HG02970 (cell line): ENCODE results near the gene PSENEN.
"Not testable (repeated sequence)": the region's sequence is repeated elsewhere in the genome, so short reads cannot be mapped to it uniquely, and the experiment has no call there.

Source experiments
- ATAC-seq: cut with Tn5 transposase; IDR thresholded peaks from one replicate; pipeline ENCODE4 v1.9.1; 2021; ENCODE audit warnings: mild to moderate bottlenecking, moderate library complexity, moderate number of reproducible peaks; ENCODE audit not compliant: unreplicated experiment, low FRiP score

The PSENEN gene

DNA sequence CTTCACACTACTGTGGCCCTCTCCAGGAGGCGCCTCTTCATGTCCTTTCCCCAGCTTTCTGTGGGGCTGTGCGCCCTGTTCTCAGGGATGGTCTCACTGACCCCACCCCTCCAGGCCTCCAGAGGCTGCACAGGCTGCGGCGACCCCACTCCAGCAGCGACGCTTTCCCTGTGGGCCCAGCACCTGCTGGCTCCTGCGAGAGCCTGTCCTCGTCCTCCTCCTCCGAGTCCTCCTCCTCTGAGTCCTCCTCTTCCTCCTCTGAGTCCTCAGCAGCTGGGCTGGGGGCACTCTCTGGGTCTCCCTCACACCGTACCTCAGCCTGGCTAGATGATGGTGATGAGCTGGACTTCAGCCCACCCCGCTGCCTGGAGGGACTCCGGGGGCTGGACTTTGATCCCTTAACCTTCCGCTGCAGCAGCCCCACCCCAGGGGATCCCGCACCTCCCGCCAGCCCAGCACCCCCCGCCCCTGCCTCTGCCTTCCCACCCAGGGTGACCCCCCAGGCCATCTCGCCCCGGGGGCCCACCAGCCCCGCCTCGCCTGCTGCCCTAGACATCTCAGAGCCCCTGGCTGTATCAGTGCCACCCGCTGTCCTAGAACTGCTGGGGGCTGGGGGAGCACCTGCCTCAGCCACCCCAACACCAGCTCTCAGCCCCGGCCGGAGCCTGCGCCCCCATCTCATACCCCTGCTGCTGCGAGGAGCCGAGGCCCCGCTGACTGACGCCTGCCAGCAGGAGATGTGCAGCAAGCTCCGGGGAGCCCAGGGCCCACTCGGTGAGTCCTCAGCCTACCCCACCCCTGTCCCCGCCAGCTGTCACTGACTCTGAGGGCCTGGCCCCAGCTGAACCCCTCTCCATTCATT is 41.1 kb downstream of the PSENEN start:
- no peak for ATAC-seq

DNA sequence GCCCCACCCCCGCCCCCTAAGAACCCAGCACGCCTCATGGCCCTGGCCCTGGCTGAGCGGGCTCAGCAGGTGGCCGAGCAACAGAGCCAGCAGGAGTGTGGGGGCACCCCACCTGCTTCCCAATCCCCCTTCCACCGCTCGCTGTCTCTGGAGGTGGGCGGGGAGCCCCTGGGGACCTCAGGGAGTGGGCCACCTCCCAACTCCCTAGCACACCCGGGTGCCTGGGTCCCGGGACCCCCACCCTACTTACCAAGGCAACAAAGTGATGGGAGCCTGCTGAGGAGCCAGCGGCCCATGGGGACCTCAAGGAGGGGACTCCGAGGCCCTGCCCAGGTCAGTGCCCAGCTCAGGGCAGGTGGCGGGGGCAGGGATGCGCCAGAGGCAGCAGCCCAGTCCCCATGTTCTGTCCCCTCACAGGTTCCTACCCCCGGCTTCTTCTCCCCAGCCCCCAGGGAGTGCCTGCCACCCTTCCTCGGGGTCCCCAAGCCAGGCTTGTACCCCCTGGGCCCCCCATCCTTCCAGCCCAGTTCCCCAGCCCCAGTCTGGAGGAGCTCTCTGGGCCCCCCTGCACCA is 41.9 kb downstream of the PSENEN start:
- no peak for ATAC-seq

DNA sequence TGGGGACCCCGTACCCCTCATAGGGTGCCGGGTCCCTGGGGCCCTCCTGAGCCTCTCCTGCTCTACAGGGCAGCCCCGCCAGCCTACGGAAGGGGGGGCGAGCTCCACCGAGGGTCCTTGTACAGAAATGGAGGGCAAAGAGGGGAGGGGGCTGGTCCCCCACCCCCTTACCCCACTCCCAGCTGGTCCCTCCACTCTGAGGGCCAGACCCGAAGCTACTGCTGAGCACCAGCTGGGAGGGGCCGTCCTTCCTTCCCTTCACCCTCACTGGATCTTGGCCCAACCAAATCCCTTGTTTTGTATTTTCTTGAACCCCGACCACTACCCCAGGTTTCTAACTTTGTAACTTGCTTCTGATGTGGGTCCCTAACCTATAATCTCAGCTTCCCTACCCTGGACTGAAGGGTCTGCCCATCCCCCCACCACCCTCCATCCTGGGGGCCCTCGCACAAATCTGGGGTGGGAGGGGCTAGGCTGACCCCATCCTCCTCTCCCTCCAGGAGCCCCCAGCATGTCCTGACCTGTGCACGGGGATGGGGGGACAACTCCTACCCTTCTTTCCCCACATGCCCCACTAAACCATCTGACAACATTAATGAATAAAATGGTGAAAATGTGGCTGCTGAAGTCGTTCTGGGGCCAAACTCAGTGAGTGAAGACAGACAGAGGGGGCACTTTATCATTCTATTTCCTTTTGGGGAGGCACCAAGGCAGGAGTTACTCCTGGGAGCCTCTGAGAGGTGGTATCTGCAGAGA is 42.9 kb downstream of the PSENEN start:
- ATAC-seq: no peak

DNA sequence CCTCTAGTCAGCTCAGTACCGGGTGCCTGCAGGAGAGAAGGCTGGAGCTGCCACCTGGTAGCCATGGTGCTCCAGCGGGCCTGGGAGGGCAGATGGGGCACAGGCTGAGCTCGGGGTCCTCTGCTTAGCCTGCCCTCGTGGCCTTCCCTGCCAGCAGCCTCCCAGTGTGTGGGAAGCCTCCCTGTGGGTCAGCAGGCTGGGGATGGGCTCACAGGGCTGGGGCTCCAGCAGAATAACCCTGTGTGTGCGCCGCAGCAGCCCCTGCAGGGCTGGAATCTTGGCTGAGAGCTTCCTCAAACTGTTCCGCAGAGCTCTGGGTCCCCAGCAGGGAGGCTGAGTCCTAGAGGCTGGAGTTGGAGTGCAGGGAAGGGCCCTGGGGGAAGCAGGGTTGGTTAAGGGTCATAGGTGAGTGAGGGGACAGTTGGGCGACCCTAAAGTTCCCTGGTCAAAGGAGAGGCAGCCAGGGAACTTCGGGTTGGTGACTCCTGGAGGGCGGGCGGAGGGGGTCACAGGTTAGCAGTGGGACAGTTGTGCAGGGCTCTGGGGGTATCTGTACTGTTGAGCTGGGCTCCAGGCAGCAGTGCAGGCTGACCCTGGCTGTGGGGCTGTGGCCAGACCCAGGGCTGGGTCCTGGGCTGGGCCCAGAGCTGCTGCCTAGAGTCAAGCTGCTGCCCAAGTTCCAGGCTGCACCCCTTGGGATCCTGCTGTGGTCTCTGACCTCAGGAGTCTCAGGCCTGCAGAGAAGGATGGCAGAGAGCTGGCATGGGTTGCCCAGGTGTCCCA is 43.9 kb downstream of the PSENEN start:
- no peak for ATAC-seq

DNA sequence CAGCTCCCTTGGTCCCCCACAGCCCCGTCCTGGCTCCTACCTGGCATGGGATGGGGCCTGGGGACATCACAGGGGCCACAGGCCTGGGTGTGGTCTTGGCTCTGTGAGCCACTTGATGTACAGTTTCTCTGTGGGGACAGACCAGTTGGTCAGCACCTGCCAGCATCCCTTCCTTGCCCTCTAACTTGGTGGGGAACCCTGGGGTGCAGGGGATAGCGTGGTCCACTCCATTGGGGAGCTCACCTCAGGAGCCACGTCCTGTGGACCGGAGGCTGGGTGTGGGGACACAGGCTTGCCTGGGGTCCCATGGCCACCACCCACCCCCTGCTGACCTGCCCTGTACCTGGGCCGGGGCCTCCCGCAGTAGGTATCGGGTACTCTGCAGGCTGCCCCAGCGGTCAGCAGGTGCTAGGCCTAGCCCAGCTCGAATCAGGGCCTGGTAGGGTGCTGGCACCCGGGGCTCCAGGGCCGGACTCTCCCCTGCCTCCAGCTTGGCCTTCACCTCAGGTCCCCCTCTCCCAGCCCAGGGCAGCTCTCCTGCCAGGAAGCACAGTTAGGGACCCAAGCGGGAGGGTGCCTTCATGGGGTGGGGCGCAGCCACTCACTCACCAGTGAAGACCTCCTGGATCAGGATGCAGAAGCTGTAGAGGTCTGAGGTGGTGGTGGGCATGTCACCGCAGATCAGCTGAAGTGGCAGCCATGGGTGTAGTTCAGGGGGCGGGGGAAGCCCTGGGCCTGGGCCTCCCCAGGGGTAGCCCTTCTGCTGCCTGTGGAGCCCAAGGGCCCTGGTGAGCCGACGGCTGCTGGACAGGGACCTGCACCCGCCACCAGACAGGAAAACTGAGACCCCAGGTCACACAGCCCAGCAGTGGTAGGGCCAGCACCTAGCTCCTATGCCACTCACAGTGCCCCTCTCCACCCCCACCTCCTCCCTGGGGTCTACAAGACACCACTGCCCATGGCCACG is 44.8 kb downstream of the PSENEN start:
- ATAC-seq: no peak

DNA sequence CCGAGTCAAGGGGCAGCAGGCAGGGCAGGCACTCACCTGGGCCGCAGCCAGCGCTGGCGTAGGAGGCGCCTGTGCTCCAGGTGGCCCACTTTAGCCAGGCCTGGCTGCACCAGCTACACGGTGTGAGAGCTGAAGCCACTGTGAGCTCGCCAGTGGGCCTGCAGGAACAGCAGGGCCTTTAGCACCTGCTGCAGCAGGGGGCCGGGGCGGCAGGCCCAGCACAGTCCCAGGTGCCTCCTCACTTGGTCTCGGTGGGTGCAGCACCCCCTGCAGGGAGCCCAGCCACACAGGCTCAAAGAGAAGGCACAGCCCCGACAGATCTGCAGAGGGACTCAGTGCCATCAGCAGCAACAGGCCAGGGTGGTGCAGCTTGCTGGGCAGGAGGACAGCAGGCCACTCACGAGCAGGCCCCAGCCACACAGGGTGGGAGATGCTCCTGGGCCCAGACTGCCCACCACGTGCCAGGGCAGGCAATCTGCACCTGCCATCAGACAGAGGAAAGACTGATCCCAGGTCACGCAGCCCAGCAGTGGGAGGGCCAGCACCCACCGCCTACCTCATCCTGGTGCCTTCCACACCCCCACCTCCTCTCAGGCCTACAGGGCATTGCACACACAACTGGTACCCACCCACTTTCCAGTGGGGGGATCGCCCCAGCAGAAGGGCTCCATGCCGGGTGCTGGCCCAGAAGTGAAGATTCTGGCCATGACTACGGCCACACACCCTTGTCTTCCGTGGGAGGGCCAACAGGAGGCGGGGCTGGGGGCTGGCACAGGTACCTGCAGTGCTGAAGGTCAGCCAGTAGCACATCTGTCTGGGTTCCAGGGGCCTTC is 45.7 kb downstream of the PSENEN start:
- no peak for ATAC-seq

DNA sequence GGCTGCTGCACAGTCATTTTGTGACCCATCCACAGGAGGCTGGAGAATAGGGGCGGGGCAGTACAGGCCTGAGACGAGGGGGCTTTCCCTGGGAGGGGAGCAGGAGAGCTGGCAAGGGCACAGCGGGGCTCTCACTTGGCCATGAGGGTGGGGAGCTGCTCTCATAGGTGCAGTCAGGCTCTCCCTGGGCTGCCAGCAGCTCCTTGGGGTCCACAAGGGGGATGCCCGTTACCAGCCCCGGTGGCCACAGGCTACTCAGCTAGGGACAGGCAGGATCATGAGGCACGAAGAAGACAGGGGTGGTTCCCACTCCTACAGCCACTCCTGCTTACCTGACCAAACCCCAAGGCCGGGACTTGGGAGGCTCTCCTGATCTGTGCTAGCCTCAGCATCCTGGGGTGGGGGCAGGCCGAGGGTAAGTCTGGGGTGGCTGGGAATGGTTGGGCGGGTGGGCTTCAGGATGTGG is 46.4 kb downstream of the PSENEN start:
- ATAC-seq: no peak

DNA sequence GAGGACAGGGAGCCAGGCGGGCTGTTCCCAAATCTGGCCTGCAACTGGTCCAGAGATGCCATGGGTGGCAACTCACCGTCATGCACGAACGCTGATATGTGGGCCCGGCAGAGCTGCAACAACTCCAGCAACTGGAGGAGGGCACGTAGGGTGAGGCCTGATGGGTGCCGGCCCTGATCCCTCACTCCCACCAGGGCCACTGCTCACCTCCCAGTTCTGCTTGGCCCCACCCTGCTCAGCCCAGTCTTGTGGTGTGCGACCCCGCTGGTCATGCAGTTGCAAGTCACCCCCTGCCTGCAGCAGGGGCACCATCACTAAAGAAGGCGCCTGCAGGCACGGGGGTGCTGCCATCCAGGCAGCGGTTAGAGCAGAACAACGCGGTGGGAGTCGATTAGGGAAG is 46.9 kb downstream of the PSENEN start:
- ATAC-seq: no peak

DNA sequence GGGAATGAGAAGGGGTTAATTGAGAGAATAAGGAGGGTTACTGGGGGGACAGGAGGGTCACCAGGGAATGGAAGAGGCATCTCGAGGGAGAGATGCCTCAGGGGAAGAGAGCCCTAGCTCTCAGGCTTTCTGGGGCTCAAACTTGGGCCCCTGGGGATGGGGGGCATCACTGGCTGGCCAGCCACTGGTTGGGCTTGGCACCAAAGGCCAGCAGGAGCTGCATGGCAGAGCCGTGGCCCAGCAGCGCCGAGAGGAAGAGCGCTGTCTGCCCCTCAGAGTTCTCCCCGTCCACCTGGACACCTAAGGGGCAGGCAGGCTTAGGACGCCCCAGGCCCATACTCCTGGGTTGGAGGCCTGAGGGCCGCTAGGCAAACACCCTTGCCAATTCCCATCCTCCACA is 47.4 kb downstream of the PSENEN start:
- ATAC-seq: no peak

DNA sequence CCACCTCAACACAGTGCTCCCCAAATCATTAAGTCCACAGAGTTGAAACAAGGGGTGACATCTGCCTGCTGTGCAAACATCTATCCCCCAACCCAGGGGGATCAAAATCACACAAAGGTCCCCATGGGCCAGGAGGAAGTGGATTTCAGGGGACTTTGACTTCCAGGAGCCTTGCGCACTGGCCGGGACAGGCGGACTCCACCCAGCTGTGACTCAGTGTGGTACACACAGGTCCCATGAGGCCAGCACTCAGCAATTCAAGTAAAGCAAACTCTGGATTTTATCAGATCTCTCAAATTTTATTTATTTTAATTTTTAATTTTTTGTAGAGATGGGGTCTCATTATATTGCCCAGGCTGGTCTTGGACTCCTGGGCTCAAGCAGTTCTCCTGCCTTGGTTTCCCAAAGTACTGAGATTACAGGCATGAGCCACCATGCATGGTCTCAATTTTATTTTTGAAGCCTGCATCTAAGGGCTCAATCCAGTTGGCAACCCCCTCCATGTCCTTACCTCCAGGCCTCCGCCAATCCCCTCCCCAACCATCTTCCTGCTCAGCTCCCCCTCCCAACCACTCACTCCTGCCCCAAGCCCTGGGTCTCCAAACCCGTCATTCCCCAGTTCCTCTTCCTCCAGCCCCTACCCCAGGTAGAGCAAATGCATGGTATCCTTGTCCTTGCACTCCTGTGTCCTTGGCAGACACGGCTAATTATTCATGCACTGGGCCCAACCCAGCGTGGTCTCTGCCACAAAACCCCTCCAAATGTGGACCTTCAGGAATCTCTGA is 48.1 kb downstream of the PSENEN start:
- no peak for ATAC-seq

DNA sequence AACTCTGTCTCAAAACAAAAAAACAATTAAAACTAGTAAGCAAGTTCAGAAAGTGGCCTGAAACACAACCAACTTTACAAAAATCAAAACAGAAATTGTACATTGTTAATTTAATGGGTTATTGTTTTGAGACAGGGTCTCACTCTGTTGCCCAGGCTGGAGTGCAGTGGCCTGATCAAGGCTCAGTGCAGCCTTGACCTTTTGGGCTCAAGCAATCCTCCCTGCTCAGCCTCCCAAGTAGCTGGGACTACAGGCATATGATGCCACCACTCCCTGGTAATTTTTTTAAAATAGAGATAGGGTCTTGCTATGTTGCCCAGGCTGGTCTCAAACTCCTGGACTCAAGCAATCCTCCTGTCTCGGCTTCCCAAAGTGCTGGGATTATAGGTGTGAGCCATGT is 50.1 kb downstream of the PSENEN start:
- not testable (repeated sequence) for ATAC-seq
